ENCODE data around the gene TRAP1.

The TRAP1 gene

DNA sequence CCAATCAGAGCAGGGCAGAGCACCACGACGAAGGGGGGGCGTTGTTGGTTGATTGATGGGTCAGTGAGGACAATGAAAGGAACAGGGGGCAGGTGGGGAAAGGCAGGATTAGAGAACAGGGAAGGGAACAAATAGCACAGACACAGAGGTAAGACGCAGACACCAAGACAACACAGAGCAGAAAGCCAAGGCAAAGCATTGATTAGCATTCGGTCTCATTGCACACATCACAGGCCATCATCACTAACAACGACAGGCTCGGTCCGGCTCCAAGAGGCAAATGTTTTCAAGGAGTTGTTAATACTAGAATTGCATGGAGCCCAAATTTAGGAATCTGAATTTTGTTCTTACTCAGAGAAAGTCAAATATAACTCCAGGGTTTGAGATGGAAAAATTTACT lies 34.6 kb upstream of the TRAP1 start:
- no peak for DNase-seq (ENCODE audit: insufficient read length, low spot score)
- FAIRE-seq = no peak
- TF ChIP-seq CTCF (IDR thresholded peaks at IDR 0.05; ENCODE audit: insufficient read depth, missing control alignments) = no peak

DNA sequence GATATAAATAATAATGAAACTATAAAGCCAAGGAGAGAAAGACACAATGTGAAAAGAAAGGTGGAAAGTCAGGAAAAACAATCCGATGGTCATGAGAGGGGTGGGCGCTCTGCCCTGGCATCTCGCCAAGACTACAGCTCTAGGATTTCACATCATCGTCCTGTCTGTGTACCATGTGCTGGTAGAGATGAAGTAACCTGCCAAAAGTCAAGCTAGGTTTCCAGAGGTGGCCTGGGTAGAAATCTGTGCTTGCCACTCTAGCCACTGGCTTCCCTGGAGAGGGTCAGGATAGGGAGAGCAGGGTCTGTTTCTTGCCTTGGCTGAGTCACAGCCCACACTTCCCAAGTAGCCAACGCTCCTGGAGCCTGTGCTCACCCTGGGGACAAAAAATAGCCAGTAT lies 31.0 kb upstream of the TRAP1 start:
- TF ChIP-seq CTCF (IDR thresholded peaks at IDR 0.05; ENCODE audit: insufficient read depth, missing control alignments) = no peak
- FAIRE-seq = no peak

DNA sequence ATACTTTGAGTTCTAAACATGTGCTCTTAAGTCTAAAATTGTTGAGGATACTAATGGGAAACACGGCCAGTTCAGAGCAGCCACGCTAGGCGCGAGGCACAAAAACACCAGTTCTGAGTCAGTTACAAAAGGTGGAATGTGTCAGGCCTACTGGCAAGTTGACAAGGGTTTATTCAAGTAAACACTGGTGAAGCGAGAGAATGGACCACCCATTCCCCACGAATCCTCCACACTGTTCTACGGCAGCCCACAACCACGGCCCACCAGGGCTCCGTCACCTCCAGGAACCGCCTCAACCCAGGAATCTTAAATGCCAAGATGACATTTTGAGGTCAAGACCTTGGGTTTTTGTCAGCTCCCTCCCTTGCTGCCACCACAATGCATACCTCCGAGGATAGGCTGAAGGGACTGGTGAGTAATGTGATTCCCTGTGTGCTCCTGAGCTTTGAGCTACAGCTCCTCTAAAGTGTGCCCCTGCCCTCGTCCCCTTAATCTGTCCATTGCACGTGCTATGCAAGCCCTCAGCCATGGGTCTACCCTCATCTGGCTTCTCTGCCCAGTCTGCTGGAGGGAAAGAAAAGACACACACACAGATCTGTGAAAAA lies 28.5 kb upstream of the TRAP1 start:
- TF ChIP-seq CTCF (IDR thresholded peaks at IDR 0.05; ENCODE audit: insufficient read depth, missing control alignments) = no peak

More for the DNA sequence above, 31.0 kb upstream of the TRAP1 start:
- no peak for DNase-seq (ENCODE audit: insufficient read length, low spot score)

DNA sequence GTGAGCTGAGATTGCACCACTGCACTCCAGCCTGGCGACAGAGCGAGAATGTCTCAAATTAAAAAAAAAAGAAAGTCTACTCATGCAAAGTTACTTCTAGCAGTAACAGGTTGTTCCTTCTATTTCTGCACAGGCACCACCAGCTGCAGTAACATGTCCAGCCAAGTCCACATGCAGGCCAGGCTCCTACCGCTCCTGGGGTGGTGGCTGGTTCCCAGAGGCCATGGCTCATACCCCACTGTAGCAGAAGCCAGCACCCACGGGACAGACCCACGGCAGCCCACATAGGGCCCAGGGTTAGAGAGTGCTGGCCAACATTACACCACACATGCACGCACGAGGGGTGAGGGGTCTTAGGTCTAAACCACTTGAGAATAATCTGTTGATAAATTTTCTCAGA lies 26.7 kb upstream of the TRAP1 start:
- no peak for TF ChIP-seq CTCF (IDR thresholded peaks at IDR 0.05; ENCODE audit: insufficient read depth, missing control alignments)
- FAIRE-seq (no peak), DNase-seq (ENCODE audit: insufficient read length, low spot score) (no peak)

More for the DNA sequence above, 28.5 kb upstream of the TRAP1 start:
- no peak for DNase-seq (ENCODE audit: insufficient read length, low spot score)
- FAIRE-seq = no peak

GRCh38 chr16:3740934-3741333 lies 23.6 kb upstream of the TRAP1 start:
- DNase-seq (ENCODE audit: insufficient read length, low spot score) = no peak
- TF ChIP-seq CTCF (IDR thresholded peaks at IDR 0.05; ENCODE audit: insufficient read depth, missing control alignments) = no peak
- FAIRE-seq = no peak

DNA sequence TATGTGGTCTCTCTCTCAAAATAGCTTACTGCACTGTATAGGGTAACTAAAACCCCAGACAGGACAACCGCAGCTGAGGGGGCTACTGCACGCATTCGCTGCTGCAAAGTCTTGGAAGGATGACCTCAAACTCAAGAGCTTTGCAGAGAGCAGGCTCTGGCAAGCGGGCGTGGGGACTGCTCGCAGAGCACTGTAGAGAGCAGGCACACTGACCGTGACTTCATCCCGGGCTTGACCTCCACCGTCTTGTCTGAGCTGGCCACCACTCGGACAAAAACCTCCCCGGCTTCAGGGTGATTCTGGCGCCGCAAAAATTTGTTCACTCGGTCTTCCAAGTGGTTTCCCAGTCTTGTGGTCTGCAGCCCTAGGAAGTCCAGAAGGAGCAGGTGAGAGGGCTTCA lies 22.9 kb upstream of the TRAP1 start:
- FAIRE-seq (no peak), DNase-seq (ENCODE audit: insufficient read length, low spot score) (no peak)
- no peak for TF ChIP-seq CTCF (IDR thresholded peaks at IDR 0.05; ENCODE audit: insufficient read depth, missing control alignments)

- DNase-seq (ENCODE audit: insufficient read length, low spot score) (no peak), FAIRE-seq (no peak)
- TF ChIP-seq CTCF (IDR thresholded peaks at IDR 0.05; ENCODE audit: insufficient read depth, missing control alignments) = no peak
These were observed 22.3 kb upstream of the TRAP1 start for GRCh38 chr16:3739636-3740035.
